ENCODE measurements around the gene ZNF511. TPM values are rescaled to one million over a fixed set of nuclear protein-coding genes. Genes with fewer than 3 reads are reported as not detected.

The ZNF511 gene
- total RNA-seq, 2 experiments from 2014 or later = 68.8 to 95.0 TPM

- no peak for DNase-seq (ENCODE audit: low spot score)
- TF ChIP-seq EZH2phosphoT487 (IDR thresholded peaks at IDR 0.05; ENCODE audit: borderline replicate concordance, low read depth, low read length) (no peak), CTCF (conservative IDR thresholded peaks at IDR 0.05; ENCODE audit: low read length) (no peak)
- Histone ChIP-seq H3K9me3 (ENCODE audit: low read length) (no peaks in the 10 kb centered on the region), H3K79me2 (ENCODE audit: insufficient read depth, low read depth, low read length) (no peaks in the 10 kb centered on the region), H3K36me3 (ENCODE audit: insufficient read depth, low read length) (no peaks in the 10 kb centered on the region), H3K4me2 (ENCODE audit: low read length) (no peak overlapping the region), H2AFZ (ENCODE audit: low read length) (no peak overlapping the region), H3K9me2 (ENCODE audit: insufficient read depth, low read length) (no peaks in the 10 kb centered on the region), H3K27ac (ENCODE audit: low read depth, low read length, poor library complexity, severe bottlenecking) (no peak overlapping the region), H3K4me3 (ENCODE audit: low read depth, low read length, poor library complexity, severe bottlenecking) (no peak overlapping the region), H4K20me1 (ENCODE audit: insufficient read depth, low read length) (no peaks in the 10 kb centered on the region), H3K4me1 (ENCODE audit: insufficient read depth, low read length, poor library complexity, severe bottlenecking) (no peaks in the 10 kb centered on the region)
- ChIA-PET POLR2A (no interaction called here), CTCF (ENCODE audit: unreplicated experiment) (no interaction called here)
- intact Hi-C loops (cut with micrococcal nuclease; ENCODE audit: unreplicated experiment) = no loop called here
- no TSS peak for BruUV-seq (replicated peaks)
Measured at GRCh38 chr10:133349160-133349568, 40.5 kb downstream of the ZNF511 start.

- BruUV-seq (replicated peaks) = no TSS peak
- POLR2A ChIA-PET = no interaction called here
- intact Hi-C loops (cut with micrococcal nuclease; ENCODE audit: unreplicated experiment) = no loop called here
- H3K4me1 ChIP-seq (ENCODE audit: insufficient read depth, low read length, poor library complexity, severe bottlenecking) = no peaks in the 10 kb centered on the region
- H3K4me3 ChIP-seq (ENCODE audit: low read depth, low read length, poor library complexity, severe bottlenecking) = no peak overlapping the region
- no peak for DNase-seq (ENCODE audit: low spot score)
- no peak overlapping the region for H3K4me2 ChIP-seq (ENCODE audit: low read length)
- CTCF ChIA-PET (ENCODE audit: unreplicated experiment) = no interaction called here
- TF ChIP-seq EZH2phosphoT487 (IDR thresholded peaks at IDR 0.05; ENCODE audit: borderline replicate concordance, low read depth, low read length) (no peak), CTCF (conservative IDR thresholded peaks at IDR 0.05; ENCODE audit: low read length) (no peak)
- H3K9me3 ChIP-seq (ENCODE audit: low read length) = no peaks in the 10 kb centered on the region
- no peaks in the 10 kb centered on the region for H4K20me1 ChIP-seq (ENCODE audit: insufficient read depth, low read length)
- no peak overlapping the region for H3K27ac ChIP-seq (ENCODE audit: low read depth, low read length, poor library complexity, severe bottlenecking)
- H2AFZ ChIP-seq (ENCODE audit: low read length) = no peak overlapping the region
- H3K9me2 ChIP-seq (ENCODE audit: insufficient read depth, low read length) = no peaks in the 10 kb centered on the region
- no peaks in the 10 kb centered on the region for H3K79me2 ChIP-seq (ENCODE audit: insufficient read depth, low read depth, low read length)
- no peaks in the 10 kb centered on the region for H3K36me3 ChIP-seq (ENCODE audit: insufficient read depth, low read length)
Measured at GRCh38 chr10:133349577-133350011, 40.9 kb downstream of the ZNF511 start.

DNA sequence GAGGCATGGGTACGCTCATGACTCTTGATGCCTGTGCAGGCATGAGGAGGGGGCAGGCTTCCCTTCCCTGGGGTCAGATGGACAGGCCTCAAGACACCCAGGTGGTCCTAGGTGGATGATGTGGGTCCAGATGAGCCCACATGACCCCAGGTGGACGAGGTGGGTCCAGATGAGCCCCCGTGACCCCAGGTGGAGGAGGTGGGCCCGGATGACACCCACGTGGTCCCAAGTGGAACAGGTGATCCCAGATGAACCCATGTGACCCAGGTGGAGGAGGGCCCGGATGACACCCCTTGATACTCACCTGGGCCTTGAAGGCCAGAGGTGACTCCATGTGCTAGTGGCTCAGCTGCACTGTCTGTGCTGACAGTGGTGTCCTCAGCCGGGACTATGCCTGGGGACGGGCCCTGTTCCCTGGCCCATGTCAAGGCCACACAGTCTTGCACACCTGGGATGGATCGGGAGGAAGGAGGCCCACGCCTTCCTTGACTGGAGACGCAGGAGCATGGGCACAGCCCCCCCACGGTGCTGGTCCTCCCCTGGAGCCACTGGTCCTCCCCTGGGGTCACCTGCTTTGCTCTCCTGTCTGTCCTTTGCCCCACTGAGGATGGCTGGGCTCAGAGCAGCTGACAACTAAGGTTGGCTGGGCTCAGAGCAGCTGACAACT, 41.7 kb downstream of the ZNF511 start:
- H3K4me2 ChIP-seq (ENCODE audit: low read length) = no peak overlapping the region
- no peaks in the 10 kb centered on the region for H3K79me2 ChIP-seq (ENCODE audit: insufficient read depth, low read depth, low read length)
- no peak overlapping the region for H3K27ac ChIP-seq (ENCODE audit: low read depth, low read length, poor library complexity, severe bottlenecking)
- no peaks in the 10 kb centered on the region for H4K20me1 ChIP-seq (ENCODE audit: insufficient read depth, low read length)
- TF ChIP-seq CTCF (conservative IDR thresholded peaks at IDR 0.05; ENCODE audit: low read length) (no peak), EZH2phosphoT487 (IDR thresholded peaks at IDR 0.05; ENCODE audit: borderline replicate concordance, low read depth, low read length) (no peak)
- CTCF ChIA-PET (ENCODE audit: unreplicated experiment) = no interaction called here
- no peaks in the 10 kb centered on the region for H3K36me3 ChIP-seq (ENCODE audit: insufficient read depth, low read length)
- H3K9me3 ChIP-seq (ENCODE audit: low read length) = no peaks in the 10 kb centered on the region
- no peak overlapping the region for H2AFZ ChIP-seq (ENCODE audit: low read length)
- H3K4me3 ChIP-seq (ENCODE audit: low read depth, low read length, poor library complexity, severe bottlenecking) = no peak overlapping the region
- POLR2A ChIA-PET = no interaction called here
- intact Hi-C loops (cut with micrococcal nuclease; ENCODE audit: unreplicated experiment) = no loop called here
- no peaks in the 10 kb centered on the region for H3K4me1 ChIP-seq (ENCODE audit: insufficient read depth, low read length, poor library complexity, severe bottlenecking)
- DNase-seq (ENCODE audit: low spot score) = no peak
- H3K9me2 ChIP-seq (ENCODE audit: insufficient read depth, low read length) = no peaks in the 10 kb centered on the region
- BruUV-seq (replicated peaks) = no TSS peak

Measured in OCI-LY7 (cell line).